HG03159 (cell line): ENCODE data around the gene DLEC1.
"Not testable (repeated sequence)": the region's sequence is repeated elsewhere in the genome, so short reads cannot be mapped to it uniquely, and the experiment has no call there.

Experiments
- ATAC-seq: cut with Tn5 transposase; IDR thresholded peaks from one replicate; pipeline ENCODE4 v1.9.1; 2021; ENCODE audit warnings: mild to moderate bottlenecking, moderate library complexity; ENCODE audit not compliant: unreplicated experiment

DLEC1 gene

DNA sequence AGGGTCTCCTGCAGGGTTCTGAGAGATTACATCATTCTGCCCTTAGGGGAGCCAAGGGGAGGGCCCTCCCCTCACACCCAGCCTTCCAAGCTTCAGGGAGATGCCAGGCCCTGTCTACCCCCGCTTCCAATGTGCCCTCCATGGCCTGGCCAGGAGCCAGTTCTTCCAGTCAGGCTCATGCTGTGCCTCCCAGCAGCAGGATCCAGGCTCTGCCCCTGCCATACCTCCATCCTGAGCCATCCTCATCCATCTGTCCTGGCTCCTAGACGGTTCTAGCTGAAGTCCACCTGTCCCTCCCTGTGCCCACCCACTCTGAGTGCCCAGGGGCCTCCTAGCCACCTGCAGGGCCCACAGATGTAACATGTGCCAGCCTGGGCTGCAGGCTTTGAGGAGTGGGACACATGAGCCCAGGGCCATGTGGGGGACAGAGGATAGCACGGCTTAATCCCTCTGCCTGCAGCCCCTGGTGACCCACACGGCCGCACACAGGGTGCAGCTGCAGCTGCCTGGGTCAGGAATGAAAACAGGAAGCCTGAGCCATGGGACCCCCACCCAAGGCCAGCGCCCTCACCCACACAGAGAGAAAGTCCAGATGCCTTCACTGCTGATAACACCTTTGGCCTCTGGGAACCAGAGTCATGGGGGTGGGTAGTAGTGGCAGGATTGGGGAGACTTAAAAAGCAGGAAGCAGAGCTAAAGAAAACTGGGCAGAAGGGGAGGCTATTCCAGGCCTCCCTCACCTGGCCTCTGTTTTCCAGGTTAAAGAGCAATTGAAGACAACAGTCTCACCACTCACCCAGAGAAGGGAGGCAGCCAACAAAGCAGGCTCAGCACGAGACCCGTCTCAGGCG is 21.3 kb upstream of the DLEC1 start:
- no peak for ATAC-seq

DNA sequence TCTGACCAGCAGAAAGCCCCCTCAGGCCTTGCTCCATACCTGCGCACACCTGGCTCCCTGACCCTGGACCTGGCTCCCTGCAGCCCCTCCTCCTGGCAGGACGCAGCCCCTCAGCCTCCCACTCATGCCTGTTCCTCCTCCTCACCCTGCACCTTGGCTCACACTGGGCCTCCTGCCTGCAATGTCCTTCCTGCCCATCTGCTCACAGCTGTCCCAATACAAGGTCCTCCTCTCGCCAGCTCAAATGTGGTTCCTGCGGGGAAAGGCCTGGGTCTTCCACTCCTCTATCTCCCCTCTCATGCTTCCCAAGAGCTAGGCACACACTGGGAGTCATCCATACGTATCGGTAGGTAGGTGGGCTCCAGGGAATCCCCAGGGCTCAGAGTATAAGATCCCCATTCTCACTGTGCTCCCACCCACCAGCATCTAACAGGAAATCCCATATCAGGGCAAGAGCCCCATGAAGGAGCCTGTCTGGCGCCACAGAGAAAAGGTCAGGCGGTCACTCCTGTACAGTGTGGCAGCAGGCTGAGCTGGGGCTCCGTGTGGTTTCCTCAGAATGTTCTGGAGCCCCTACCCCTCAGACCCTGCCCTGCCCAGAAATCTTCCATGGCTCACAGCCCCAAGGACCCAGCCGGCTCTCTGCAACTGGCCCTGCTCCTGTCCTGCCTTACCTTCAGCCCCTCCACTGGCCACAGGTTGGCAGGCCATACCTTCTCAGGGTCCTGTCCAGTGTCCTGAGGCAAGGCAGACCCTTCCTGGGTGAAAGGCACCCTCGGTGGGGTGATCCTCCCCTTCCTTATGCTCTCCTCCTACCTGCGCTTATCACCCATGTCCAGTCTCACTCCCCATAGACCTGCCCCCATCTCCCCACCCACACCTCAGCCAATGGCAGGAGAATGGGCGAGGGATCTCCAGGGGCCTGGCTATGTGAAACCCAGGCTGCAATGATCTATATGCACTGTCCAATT is 20.4 kb upstream of the DLEC1 start:
- ATAC-seq: no peak

DNA sequence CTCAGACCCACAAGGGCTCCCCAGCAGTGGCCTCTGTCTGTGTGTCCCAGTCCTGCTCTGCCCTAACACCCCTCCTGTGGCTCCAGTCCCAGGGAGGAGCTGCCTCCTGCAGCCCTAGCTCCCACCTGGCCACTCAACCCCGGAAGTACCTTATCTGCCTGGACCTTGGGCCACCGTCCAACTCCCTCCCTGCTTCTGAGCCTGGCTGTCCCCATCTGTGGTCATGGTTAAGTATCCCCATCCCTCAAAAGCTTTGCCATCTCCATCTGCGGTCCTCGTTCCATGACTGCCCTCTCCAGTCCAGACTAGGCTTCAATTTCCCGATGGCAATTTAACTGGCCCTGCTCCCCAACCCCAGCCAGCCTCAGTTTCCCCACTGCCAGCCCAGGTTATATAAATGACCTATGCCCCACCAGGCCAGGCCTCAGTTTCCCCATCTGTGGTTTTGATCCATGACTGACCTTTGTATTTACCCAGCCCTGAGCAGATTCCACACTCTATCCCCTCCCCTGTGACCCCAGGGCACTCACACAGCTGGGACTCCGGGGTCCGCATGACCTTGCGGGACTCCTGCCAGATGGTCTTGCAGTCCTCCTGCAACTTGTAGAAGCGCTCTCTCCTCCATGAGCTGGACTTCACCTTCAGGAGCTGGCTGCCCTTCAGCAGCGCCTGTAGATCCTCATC is 19.2 kb upstream of the DLEC1 start:
- ATAC-seq: no peak

DNA sequence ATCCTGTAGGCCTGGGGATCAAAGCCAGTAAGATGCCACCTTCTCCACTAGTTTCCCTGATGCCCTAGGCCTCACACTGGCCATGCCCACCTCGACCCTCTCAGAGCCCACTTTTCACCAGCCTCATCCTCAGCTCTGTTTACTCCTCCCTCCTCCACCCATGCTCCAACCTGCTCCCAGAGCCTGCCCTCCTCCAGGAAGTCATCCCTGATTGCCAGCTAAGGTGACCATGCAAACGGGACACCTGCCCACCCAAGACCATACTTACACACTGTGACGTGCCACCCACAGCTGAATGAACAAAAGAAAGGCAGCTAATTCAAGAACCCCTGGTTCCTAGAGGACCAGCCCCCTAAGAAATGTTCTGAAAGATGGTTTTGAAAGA is 18.7 kb upstream of the DLEC1 start:
- no peak for ATAC-seq

DNA sequence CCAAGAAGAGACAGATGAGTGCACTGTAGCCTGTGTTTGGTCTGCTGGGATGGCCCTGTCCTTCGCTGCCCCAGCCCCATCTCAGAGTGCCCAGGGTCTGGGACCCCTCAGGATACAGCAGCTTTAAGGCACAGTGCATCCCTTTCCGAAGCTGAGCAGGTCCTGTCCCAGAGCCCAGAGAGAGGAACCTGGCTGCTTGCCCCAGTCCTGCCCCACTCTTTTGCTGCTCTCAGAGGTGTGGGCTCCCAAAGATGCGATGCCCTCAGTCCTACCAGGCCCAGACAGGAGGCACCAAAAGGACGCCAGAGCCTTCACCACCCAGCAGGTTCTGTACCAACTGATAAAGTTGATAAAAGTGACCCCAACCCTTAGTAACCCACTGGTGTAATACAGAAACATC is 17.8 kb upstream of the DLEC1 start:
- ATAC-seq: no peak

DNA sequence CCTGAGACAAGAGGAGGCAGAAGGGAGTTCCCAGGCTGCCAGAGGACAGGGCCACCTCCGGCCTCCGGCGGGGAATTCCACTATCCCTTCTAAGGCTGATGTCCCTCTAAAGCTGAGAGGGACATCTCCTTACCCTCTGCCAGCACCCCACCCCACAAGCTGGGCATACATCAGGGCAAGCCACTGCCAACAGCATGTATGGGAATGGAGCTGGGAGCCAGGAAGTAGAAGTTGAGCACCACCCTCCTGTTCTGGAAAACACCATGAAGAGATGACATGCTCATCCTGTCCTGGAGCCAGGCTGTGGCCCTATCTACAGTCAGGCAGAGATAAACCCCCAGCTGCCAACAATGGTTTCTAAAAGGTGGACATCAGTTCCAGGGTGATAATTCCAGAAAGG is 16.7 kb upstream of the DLEC1 start:
- ATAC-seq: no peak

DNA sequence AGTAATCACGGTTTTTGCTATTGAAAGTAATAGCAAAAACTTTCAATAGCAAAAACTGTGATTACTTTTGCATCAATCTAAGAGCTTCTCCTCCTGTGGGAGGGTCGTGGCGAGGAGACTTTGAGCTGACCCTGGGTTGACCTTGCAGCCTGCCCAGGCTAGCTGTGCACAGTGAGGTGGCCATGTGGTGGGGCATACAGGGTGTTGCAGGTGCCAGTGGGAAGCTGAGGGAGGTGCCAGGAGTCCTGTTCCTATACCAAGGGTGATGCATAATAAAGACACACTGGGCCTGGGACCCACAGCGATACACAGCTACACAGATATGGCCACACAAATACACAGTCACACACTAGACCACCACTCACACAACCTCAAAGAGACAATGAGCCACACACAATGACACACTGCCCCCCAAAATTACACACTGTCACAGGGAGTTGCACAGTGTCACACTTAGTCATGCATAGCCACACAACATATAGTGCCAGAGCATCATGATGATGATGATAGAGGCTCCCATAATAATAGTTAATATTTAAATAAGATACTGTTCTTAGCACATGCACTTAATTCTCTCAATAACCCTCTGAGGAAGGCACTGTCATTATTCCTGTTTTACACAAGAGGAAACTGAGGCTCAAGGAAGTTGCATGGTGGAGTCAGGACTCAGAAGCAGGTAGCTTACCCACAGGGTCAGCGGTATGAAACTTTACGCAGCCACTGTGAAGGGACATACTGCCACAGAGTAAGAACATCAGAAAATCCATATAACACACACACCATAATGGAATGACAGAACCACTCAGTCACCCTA is 15.9 kb upstream of the DLEC1 start:
- ATAC-seq: no peak

DNA sequence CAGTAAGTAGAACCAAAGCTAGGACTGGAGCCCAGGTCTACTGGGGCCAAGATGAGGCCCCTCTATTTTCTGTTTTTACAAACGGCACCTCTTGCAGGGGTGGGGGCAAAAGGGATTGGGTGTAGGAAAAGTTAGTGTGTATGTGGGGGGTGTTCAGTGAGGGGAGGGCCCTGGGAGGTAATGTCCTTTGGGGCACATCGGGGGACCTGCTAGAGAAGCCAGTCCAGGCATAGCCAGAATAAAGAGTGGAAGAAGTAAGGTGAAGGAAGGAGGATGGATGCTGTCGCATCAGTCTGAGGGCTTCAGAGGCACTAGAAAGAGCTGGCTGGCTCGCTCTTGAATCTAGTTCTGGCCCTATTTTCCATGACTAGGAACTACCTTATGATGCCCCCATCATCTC is 12.2 kb upstream of the DLEC1 start:
- ATAC-seq: no peak

DNA sequence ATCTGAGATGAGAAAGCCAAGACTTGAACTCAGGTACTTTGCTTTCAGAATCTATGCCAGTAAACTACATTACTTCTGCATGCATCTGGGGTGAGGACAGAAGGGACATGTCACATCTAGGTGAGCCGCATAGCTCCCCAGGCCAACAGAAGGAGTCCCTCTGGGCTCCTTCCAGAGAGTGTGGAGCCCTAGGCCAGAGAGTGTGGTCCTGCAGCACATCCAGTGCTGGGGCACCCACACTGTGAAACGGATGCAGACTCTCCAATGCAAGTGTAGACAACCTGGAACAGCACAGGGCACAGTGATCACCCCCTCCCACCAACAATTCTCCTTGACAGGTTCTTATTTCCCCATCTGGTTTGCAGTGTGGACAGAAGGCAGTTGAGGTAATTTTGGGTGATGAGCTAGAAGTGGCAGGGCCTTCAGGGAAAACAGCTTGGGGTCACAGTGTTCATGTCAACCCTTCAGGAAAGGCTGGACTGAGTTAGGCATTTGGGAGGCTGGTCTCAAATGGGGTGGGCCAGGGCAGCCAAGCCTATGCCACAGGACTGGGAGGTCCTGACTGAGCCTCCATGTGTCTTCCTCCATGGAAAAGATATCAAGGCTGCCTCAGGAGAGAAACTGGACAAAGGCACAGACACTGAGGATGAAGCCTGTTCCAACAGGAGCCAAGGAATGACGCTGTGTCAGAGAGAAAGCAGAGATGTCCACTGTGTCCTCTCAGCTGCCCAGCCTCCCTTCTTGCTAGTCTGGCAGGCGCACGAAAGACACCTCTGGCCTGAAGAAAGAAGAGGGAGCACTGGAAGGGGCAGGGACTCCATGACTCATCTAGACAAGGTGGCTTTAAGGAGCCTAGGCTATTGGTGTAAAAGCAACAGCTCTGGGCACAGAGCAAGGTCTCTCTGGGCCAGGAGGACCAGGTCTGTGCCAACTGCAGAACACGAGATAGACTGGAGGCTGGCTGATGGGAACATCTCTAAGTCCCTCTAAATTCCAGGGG is 11.2 kb upstream of the DLEC1 start:
- ATAC-seq: no peak

DNA sequence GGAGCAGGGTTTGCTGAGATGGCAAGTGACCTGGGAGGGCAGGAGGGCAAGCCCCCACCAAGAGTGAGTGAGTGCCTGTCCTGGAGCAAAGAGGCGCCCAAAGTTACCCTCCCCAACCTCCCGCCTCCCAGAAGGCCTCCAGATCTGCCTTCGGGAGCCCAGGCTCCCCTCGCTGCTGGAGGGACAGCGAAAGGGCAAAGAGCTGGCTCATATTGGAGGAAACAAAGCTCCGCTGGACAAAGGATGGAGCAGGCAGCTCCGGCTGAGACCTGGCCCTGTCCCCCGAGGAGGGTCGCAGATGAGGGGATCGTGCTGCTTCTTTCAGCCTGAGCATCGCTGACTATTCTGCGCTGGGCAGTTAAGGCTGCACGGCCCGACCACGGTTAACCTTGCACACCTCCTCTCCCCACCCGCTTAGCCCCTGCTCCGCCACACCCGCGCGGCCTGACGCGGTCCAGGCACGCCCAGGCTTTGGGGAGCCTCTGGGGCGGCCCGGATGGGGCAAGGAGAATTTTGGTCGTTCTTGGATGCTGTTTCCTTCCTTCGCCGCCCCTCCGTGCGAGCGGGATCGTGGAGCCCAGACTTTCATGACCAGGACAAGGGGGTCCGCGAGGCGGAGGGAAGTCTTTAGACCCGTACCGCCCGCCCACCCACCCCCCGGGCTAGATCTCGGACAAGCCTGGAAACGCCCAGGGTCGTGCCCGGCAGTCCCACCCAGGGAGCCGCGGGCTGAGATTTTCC is 10.2 kb upstream of the DLEC1 start:
- ATAC-seq: no peak

DNA sequence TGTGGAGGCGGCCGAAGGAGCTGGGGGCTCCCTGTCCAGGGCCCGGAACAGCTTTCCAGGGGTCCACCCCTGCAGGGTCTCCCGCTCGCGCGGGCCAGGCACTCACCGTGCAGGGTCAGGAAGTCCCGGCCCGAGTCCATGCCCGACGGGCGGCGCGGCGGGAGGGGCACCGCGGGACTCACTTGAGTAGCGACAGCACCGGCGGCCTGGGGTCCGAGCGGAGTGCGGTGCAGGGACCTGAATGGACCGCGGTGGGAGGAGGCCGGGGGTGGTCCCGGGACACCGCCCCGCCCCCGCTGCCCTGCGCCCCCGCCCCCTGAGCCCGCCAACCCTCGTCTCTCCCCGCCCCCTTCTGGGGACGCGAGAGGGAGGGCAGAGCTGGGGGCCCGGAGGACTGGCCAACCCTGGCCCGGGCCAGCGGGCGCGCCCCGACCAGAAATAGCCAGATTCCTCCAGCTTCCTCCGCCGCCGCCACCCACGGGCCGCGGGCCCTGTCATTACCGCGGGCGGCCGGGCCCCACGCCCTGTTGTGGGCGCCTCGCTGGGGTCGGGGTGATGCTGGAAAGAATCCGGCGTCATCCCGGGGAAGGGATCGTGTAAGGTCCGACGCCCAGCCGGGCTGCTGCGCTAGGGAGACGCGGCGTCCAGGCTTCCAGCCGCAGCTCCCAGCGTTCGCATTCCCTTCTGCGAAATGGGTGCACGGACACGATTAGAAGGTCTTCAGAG is 9.4 kb upstream of the DLEC1 start, which contains the start of gene PLCD1:
Gene PLCD1 (minus strand): TSS at position 243 of the 726 bp plus-strand sequence. CDS start 103 bp downstream, at position 140.
- ATAC-seq: no peak

DNA sequence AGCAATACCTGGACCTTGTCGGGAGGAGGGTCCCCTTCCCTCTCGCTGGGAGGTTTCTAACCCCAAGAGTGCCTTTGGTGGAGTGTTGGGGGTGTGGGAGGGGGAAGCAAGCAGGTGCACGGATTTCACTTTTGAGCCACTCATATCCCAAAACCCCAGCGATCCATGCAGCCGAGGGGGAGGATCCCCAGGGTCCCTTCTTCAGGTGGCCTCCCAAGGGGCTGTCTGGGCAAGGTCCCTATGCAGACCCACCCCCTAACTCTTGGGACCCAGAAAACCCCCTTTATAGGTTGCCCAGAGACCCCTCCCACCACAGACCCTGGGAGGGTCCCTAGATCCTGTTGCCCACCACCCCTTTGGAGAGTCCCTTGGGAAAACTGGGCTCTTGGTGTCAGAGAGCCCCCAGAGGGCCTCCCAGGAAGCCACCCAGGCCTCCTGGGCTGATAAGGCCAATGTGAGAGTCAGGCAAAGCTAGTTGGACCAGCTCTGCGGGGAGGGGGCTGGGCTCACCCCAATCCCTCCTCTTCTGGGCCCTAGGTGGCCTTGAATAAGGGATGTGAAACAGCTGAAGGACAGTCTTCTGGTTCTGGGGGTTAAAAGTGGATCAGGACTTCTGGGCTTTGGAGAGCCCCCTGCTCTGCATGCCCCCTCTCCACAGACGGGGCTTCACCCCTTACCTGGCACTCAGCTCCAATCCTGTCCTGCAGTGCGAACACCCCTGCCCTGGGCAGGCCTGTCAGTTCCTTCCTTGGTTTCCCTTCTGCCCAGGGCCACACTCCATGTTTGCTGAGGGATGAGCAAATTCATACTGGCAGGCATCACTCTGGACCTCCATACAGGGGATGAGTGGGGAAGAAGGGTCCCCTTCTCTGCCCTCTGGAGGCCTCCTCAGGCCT is 8.6 kb upstream of the DLEC1 start:
- ATAC-seq: no peak

DNA sequence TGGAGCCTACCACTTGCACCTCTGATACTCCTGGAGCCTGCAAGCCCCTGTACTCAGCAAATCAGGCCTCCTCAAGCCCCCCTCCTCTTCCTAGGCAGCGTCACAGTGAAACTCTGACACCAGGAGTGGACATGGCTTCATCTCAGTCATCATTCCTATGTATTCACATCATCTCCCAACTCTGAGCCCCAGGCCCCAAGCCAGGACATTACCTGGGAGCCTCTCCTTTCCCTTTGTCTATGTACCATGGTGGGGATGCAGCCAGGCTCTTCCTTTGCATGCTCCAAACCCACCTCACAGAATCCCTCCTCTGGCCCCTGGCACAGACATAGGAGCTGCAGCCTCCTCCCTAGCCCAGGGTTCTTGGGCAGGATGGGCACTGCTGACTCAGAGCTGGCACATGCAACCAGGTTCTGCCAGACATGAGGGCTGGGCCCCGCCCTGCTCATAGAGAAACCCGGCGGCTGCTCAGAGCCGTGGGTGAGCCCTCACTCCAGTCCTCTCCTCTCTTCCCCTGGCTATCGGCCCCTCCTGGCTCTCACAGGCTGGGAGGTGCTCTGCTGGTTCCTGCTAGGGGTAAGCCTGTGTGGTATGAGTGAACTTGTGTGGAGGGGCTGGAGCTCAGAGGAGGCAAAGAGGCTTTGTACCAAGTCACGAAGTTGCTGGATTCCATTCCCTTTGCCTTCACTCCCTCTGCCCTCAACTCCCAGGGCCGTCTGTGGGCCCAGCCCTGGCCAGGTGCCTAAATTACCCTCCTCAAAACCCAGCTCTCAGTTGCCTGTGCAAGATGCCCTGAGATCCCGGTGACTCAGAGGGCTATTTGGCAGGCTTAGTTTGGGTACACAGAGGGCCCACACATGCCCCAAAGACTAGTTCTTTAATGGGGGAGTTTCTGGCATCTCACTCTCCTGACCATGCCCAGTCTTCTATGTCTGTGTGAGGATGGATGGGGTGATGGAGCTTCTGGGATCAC is 7.7 kb upstream of the DLEC1 start:
- no peak for ATAC-seq

DNA sequence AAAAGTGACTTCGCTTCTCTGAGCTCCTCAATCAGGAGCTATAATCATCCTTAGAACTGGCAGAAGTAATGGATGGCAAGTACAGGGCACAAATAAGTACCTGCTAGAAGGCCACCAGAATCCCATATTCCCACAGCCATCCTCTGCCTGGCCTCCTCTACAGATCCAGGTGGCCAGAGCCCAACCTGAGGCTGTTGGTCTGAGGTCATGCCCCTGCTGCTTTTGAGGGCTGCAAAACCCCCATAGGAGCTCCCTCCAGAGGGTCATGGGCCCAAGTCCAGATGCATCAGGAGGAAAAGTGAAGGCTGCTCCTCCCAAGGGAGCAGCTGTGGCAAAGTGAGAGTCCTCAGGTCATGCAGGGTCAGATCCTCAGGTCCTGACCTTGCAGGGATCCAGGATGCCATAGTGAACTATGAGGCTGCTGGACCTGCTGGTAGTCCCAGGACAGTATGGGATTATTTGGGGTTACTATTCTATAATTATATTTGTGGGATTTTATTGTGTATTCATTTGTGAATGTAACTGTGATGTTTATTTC is 6.6 kb upstream of the DLEC1 start:
- ATAC-seq: no peak

DNA sequence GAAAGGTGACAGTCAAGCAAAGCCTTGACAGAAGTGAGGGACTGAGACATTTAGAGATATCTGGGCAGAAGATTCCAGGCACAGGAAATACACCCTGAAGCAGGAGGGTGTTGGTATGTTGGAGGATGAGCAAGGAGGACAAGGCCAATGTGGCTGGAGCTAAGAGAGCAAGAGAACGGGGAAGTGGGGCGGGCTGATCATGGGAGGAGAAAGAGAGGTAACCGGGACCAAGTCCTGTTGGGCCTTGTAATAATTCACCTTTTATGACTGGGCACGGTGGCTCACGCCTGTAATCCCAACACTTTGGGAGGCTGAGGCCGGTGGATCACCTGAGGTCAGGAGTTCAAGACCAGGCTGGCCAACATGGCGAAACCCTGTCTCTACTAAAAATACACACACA is 5.4 kb upstream of the DLEC1 start:
- not testable (repeated sequence) for ATAC-seq
